ENCODE data around the gene EFL1. TPM values are rescaled to one million over a fixed set of nuclear protein-coding genes. Genes with fewer than 3 reads are reported as not detected.

The EFL1 gene
- total RNA-seq, 1 experiment from 2014 or later, result 17.2 TPM

- intact Hi-C loops (cut with micrococcal nuclease; ENCODE audit: unreplicated experiment), result no loop called here
- ChIA-PET POLR2A (ENCODE audit: unreplicated experiment) (interaction anchor here (0.6 kb wide), 1 partner anchor 11 kb away, joined by 4 read pairs; no protein-coding TSS in a partner anchor), CTCF (no interaction called here)
- Histone ChIP-seq H3K27me3 (ENCODE audit: insufficient read depth, low read depth) (no peaks in the 10 kb centered on the region), H3K9me2 (ENCODE audit: insufficient read depth) (no peaks in the 10 kb centered on the region), H3K4me2 (no peak overlapping the region), H3K79me2 (ENCODE audit: low read depth) (no peaks in the 10 kb centered on the region), H3K4me3 (no peak overlapping the region), H3K36me3 (ENCODE audit: low read depth) (no peaks in the 10 kb centered on the region), H3K9me3 (ENCODE audit: insufficient read depth, low read depth) (no peaks in the 10 kb centered on the region), H4K20me1 (ENCODE audit: insufficient read depth) (no peaks in the 10 kb centered on the region), H3K4me1 (replicated peaks; ENCODE audit: insufficient read depth) (no peaks in the 10 kb centered on the region; the same call in 1 of the 2 replicates), H3K27ac (no peak overlapping the region), H3F3A (ENCODE audit: insufficient read depth, low read depth) (no peaks in the 10 kb centered on the region), H2AFZ (no peak overlapping the region)
- no peak for TF ChIP-seq EZH2 (IDR thresholded peaks at IDR 0.05; ENCODE audit: low read depth)
- no peak for TF ChIP-seq CTCF (conservative IDR thresholded peaks at IDR 0.05)
- DNase-seq, result no peak
- no TSS peak for BruUV-seq (replicated peaks)
These were observed 93.8 kb downstream of the EFL1 start for GRCh38 chr15:82168757-82169156.

GRCh38 chr15:82168296-82168695 lies 94.2 kb downstream of the EFL1 start:
- H3K4me2 ChIP-seq, result no peak overlapping the region
- ChIA-PET CTCF (no interaction called here), POLR2A (ENCODE audit: unreplicated experiment) (no interaction called here)
- no peaks in the 10 kb centered on the region for H3F3A ChIP-seq (ENCODE audit: insufficient read depth, low read depth)
- no TSS peak for BruUV-seq (replicated peaks)
- H3K79me2 ChIP-seq (ENCODE audit: low read depth), result no peaks in the 10 kb centered on the region
- H3K9me3 ChIP-seq (ENCODE audit: insufficient read depth, low read depth), result no peaks in the 10 kb centered on the region
- intact Hi-C loops (cut with micrococcal nuclease; ENCODE audit: unreplicated experiment), result no loop called here
- no peak for TF ChIP-seq EZH2 (IDR thresholded peaks at IDR 0.05; ENCODE audit: low read depth)
- TF ChIP-seq CTCF (conservative IDR thresholded peaks at IDR 0.05), result no peak
- no peaks in the 10 kb centered on the region for H3K9me2 ChIP-seq (ENCODE audit: insufficient read depth)
- H3K27me3 ChIP-seq (ENCODE audit: insufficient read depth, low read depth), result no peaks in the 10 kb centered on the region
- H2AFZ ChIP-seq, result no peak overlapping the region
- no peaks in the 10 kb centered on the region for H3K36me3 ChIP-seq (ENCODE audit: low read depth)
- no peak overlapping the region for H3K27ac ChIP-seq
- H3K4me3 ChIP-seq, result no peak overlapping the region
- H3K4me1 ChIP-seq (replicated peaks; ENCODE audit: insufficient read depth), result no peaks in the 10 kb centered on the region; the same call in 1 of the 2 replicates
- H4K20me1 ChIP-seq (ENCODE audit: insufficient read depth), result no peaks in the 10 kb centered on the region
- no peak for DNase-seq

- Histone ChIP-seq H3K9me3 (ENCODE audit: insufficient read depth, low read depth) (no peaks in the 10 kb centered on the region), H4K20me1 (ENCODE audit: insufficient read depth) (no peaks in the 10 kb centered on the region), H3K27ac (no peak overlapping the region), H3K9me2 (ENCODE audit: insufficient read depth) (no peaks in the 10 kb centered on the region), H3K27me3 (ENCODE audit: insufficient read depth, low read depth) (no peaks in the 10 kb centered on the region), H3F3A (ENCODE audit: insufficient read depth, low read depth) (no peaks in the 10 kb centered on the region), H3K4me3 (no peak overlapping the region), H3K4me2 (no peak overlapping the region), H2AFZ (no peak overlapping the region), H3K79me2 (ENCODE audit: low read depth) (no peaks in the 10 kb centered on the region), H3K4me1 (replicated peaks; ENCODE audit: insufficient read depth) (no peaks in the 10 kb centered on the region), H3K36me3 (ENCODE audit: low read depth) (0 out of 2 replicates have a peak, but pooled peaks cover 5% of the 10 kb centered on the region)
- CTCF ChIA-PET, result no interaction called here
- no peak for DNase-seq
- TF ChIP-seq CTCF (conservative IDR thresholded peaks at IDR 0.05), result no peak
- no peak for TF ChIP-seq EZH2 (IDR thresholded peaks at IDR 0.05; ENCODE audit: low read depth)
- POLR2A ChIA-PET (ENCODE audit: unreplicated experiment), result no interaction called here
- BruUV-seq (replicated peaks), result no TSS peak
- intact Hi-C loops (cut with micrococcal nuclease; ENCODE audit: unreplicated experiment), result no loop called here
These were observed 96.6 kb downstream of the EFL1 start for GRCh38 chr15:82165948-82166376.
